ENCODE data around the gene QRFPR.
"Not testable (repeated sequence)": the region's sequence is repeated elsewhere in the genome, so short reads cannot be mapped to it uniquely, and the experiment has no call there.

The QRFPR gene

DNA sequence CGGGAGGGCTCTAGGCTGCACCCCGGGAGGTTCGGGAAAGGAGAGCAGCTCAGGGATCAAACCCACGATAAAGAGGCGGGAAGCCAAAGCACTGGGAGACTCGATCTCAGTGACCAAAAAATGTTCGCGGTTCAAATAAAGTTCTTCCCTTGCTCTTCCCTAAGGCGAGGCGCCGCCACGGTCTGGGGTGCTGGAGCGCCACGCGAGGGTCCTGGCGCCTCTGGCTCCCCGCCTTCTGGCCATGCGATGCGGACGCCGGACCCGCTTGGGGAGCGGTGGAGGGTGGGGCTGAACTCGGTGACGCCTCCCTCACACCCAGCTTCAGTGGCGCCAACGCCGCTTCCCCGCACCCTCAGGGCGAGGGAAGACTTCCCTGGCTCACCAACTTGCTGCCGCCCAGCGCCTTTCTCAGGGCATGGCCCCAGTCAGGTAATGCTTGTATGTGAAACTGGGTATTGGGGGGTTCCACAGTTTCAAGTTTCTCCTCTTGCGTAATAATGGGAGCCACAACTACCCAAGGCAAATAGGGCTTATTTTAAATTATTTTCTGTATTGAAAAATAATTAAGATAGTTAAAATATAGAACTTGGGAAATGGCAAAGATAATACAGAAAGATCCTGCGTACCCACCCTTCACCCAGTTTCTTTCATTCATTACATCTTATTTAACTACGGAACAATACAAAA is at the start of gene QRFPR:
Gene QRFPR (minus strand): TSS at position 243 of the 687 bp plus-strand sequence. CDS start 371 bp downstream, outside the sequence.
- H3K4me1 Mint-ChIP-seq (ENCODE audit: low read depth) = peaks cover 9% of the 10 kb centered on the region
- H3K27ac Mint-ChIP-seq = no peak within 1 kb of the TSS
- H3K27me3 Mint-ChIP-seq = peaks cover 49% of the 10 kb centered on the region
- no peaks in the 10 kb centered on the region for H3K36me3 Mint-ChIP-seq
- H3K4me3 Mint-ChIP-seq = peak within 1 kb of the TSS; percentile 66
- H3K9me3 Mint-ChIP-seq (ENCODE audit: low read depth) = no peaks in the 10 kb centered on the region

DNA sequence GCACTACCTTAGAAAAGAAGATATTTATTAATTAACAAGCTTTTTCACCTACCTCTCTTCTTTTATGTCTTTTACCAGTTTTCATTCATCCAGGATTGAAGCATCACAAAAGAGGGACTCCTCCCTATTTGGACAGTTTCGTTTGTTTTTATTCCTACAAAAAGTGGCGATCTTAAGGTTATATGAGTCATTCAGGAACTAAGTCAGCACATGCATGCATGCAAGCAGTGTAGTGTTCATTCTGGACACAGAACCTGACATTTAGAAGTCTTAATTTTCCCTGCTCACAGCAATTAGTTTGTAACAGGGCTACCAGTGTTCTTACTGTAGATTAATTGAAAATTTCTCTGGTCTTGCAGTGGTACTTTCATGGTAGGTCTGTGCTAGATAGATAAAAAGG is 47.9 kb upstream of the QRFPR start:
- no peak overlapping the region for H3K4me3 Mint-ChIP-seq
- H3K9me3 Mint-ChIP-seq (ENCODE audit: low read depth) = peaks cover 4% of the 10 kb centered on the region
- no peak overlapping the region for H3K27ac Mint-ChIP-seq
- peaks cover 18% of the 10 kb centered on the region for H3K27me3 Mint-ChIP-seq
- H3K36me3 Mint-ChIP-seq = no peaks in the 10 kb centered on the region
- no peaks in the 10 kb centered on the region for H3K4me1 Mint-ChIP-seq (ENCODE audit: low read depth)

DNA sequence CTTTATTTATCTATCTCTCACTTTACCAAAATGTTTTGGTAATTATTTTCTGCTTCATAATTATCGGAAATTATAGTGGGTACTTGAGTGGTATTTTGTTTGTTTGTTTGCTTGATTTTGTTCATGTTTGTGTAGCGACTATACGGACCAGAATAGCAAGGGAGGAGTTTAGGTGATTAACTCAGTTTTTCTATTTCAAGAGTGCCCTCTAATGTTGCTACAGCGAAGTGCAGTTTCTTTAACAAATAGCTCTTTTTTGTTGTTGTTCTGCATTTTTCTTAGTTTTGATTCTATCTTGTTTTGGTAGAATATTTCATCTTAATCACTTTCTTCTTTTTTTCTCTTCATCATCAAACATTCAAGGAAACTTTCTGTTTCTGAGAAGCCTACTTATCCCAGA is 40.8 kb upstream of the QRFPR start:
- no peaks in the 10 kb centered on the region for H3K9me3 Mint-ChIP-seq (ENCODE audit: low read depth)
- H3K36me3 Mint-ChIP-seq = no peaks in the 10 kb centered on the region
- no peak overlapping the region for H3K27ac Mint-ChIP-seq
- no peaks in the 10 kb centered on the region for H3K4me1 Mint-ChIP-seq (ENCODE audit: low read depth)
- H3K4me3 Mint-ChIP-seq = no peak overlapping the region
- H3K27me3 Mint-ChIP-seq = peaks cover 14% of the 10 kb centered on the region

DNA sequence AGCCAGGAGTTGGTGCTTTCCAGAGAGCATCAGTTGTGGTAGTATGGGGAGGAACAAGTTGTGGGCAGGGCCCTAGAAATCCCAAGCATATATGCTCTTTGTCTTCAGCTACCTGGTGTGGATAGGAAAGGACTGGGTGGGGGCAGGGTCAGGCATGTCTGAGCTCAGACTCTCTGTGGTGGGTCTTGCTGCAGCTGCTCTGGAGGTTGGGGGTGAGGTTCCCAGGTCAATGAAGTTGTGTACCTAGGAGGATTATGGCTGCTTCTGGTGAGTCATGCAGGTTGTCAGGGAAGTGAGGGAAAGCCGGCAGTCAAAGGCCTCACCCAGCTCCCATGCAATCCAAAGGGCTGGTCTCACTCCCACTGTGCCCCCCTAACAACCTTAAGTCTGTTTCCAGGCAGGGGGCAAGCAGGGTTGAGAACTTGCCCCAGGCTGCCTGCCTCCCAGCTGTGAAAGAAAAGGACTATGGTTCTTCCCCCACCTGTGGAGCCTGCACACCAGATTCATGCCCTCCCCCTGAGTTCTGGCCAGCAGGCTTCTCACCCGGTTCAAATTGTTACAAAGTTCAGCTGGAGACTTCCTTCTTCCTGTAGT is 30.4 kb upstream of the QRFPR start:
- no peaks in the 10 kb centered on the region for H3K36me3 Mint-ChIP-seq
- no peak overlapping the region for H3K27ac Mint-ChIP-seq
- H3K27me3 Mint-ChIP-seq = peaks cover 15% of the 10 kb centered on the region
- H3K4me1 Mint-ChIP-seq (ENCODE audit: low read depth) = no peaks in the 10 kb centered on the region
- no peaks in the 10 kb centered on the region for H3K9me3 Mint-ChIP-seq (ENCODE audit: low read depth)
- no peak overlapping the region for H3K4me3 Mint-ChIP-seq

DNA sequence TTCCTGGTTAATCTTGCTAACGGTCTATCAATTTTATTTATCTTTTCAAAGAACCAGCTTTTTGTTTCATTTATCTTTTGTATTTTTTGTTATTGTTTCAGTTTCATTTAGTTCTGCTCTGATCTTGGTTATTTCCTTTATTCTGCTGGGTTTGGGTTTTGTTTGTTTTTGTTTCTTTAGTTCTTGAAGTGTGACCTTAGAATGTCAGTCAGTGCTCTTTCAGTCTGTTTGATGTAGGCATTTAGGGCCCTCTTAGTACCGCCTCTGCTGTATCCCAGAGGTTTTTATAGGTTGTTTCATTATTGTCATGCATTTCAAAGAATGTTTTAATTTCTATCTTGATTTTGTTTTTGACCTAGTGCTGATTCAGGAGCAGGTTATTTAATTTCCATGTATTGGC is 27.7 kb upstream of the QRFPR start:
- H3K27ac Mint-ChIP-seq; H3K9me3 Mint-ChIP-seq (ENCODE audit: low read depth); H3K36me3 Mint-ChIP-seq; H3K4me1 Mint-ChIP-seq (ENCODE audit: low read depth); H3K27me3 Mint-ChIP-seq; H3K4me3 Mint-ChIP-seq: not testable (repeated sequence)

DNA sequence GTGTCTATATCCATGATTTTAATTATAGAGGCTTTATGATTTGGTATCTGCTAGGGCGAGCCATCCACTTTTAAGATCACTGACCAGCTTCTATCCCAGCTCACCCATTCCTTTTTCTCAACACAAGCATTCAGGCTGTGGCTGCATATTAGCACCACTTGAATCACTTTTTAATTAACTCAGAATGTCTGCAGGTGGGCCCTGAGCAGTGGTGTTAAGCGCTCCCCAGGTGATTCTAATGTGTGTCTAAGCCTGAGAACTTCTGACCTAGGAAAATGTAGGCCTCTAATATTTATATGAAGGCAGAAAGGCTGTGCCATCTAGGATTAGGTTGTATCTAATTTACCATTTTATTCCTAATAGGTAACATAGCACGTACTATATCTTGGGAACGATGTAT is 19.8 kb upstream of the QRFPR start:
- no peaks in the 10 kb centered on the region for H3K36me3 Mint-ChIP-seq

DNA sequence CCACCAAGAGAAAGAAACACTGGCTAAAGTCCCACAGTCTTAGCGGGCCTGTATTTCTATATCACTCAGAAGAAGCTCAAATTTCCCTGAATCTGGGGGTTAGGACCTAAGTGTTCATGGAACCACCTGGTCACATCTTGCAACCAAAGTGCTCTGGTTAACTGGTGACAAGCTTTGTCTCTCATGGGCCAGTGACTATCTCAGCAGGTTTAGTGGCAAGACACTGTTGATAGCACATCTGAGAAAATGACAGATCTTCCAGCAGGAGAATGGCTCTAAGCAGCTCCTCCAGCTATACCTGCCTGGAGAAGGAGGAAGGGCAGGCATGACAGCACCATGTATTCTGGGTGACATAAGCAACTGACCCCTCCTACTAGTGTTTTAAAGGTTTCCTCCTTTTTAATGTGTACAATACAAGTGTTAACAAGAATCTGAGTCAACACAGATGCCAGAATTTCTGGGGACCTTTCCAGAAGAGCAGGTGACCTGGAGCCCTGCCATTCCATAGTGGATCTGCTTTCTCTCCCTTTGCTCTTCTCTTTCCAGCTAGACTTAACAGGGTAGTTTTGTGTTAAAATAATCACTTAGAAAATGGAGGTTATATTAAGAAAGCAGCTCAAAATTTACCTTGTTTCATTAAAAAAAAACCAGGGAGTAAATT is 17.3 kb upstream of the QRFPR start:
- Mint-ChIP-seq H3K27me3 (no peaks in the 10 kb centered on the region), H3K4me1 (ENCODE audit: low read depth) (no peaks in the 10 kb centered on the region), H3K27ac (no peak overlapping the region), H3K4me3 (no peak overlapping the region), H3K9me3 (ENCODE audit: low read depth) (no peaks in the 10 kb centered on the region), H3K36me3 (no peaks in the 10 kb centered on the region)

More for the DNA sequence above, 19.8 kb upstream of the QRFPR start:
- Mint-ChIP-seq H3K4me1 (ENCODE audit: low read depth) (no peaks in the 10 kb centered on the region), H3K4me3 (no peak overlapping the region), H3K27ac (no peak overlapping the region), H3K9me3 (ENCODE audit: low read depth) (no peaks in the 10 kb centered on the region), H3K27me3 (no peaks in the 10 kb centered on the region)

DNA sequence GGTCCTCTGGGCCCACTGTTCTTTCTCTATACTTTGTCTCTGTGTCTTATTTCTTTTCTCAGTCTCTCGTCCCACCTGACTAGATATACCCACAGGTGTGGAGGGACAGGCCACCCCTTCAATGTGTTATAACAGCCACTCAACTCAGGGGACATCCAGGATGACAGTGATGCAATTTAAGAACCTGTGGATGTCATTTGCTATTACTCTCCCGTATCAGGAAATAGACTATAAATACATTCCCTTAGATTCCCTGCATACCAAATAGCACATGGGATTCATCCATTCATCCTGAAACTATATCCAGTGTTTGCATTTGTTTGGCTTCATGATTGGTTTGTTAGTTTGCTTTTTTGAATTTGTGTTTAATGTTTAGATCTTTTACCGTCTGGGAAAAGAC is 16.6 kb upstream of the QRFPR start:
- Mint-ChIP-seq H3K27me3 (no peaks in the 10 kb centered on the region), H3K9me3 (ENCODE audit: low read depth) (no peaks in the 10 kb centered on the region), H3K4me1 (ENCODE audit: low read depth) (no peaks in the 10 kb centered on the region), H3K4me3 (no peak overlapping the region), H3K27ac (no peak overlapping the region), H3K36me3 (no peaks in the 10 kb centered on the region)

DNA sequence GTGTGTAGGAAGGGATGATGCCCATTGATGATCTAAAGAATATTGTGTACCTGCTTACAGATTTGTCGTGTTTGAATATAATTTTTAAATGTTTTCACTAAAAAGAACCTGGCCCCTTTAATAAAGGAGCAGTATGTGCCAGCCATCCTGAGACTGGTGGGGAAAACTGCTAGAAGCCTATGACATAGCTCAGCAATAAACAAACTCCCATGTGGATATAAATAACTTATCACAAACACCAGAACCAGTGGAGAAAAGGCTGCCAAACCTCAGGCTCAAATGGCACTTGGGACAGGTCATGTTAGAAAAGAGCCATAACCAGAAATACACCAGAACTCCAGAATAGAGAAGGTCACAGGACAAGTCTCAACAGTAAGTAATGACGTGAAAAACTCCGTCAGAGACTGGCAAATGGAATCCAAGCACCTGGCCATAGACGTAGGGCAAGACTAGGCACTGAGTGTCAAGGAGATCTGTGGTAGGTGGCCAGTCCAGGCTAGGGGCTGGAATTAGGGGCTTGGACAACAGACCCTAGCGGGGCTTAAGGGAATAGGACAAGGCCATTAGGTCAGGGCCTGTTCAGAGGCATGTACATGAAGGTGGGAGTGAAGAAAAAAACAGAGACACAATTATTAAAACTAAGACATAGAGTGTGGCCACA is 11.7 kb upstream of the QRFPR start:
- H3K36me3 Mint-ChIP-seq = no peaks in the 10 kb centered on the region
- peaks cover 5% of the 10 kb centered on the region for H3K27me3 Mint-ChIP-seq
- H3K9me3 Mint-ChIP-seq (ENCODE audit: low read depth) = peaks cover 7% of the 10 kb centered on the region
- no peaks in the 10 kb centered on the region for H3K4me1 Mint-ChIP-seq (ENCODE audit: low read depth)
- H3K27ac Mint-ChIP-seq = no peak overlapping the region
- no peak overlapping the region for H3K4me3 Mint-ChIP-seq

DNA sequence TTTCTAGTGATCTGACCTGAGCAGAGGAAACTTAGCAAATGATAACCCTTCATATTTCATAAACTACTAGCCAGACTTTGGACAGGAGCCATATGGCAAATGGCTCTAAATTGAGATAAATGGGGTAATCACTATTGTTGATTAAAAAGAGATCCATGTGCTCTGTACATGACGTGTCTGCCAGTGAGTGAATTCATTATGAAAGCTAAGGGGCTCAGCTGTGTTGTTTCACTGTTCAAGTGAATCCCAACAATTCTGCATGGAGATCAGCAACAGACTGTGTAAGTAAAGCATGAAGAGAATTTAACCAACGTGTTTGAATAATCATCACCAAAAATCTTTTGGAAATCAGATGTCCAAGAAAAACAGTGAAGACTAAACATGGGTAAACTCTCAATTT is 9.5 kb upstream of the QRFPR start:
- H3K27me3 Mint-ChIP-seq = peaks cover 19% of the 10 kb centered on the region
- no peak overlapping the region for H3K4me3 Mint-ChIP-seq
- no peaks in the 10 kb centered on the region for H3K36me3 Mint-ChIP-seq
- H3K27ac Mint-ChIP-seq = no peak overlapping the region
- no peaks in the 10 kb centered on the region for H3K4me1 Mint-ChIP-seq (ENCODE audit: low read depth)
- peaks cover 7% of the 10 kb centered on the region for H3K9me3 Mint-ChIP-seq (ENCODE audit: low read depth)

DNA sequence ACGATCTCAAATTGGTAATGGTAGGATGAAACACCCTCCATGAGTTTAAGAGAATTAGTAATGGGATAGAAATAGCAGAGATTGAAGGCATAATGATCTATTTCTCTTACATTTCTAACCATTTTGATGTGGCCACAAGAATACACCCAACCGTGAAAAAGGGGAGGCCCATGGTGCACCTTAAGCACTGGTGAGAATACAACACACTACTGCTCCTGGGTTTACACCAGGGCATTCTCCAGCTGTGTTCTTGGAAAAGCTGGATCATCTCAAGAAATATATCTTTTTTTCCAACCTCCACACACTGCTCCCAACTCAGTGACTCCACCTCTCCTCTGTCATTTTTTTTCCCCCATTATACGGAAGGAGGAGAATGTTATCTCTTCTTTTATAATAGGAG is 1.5 kb downstream of the QRFPR start:
- Mint-ChIP-seq H3K36me3 (no peaks in the 10 kb centered on the region), H3K27ac (no peak overlapping the region), H3K9me3 (ENCODE audit: low read depth) (no peaks in the 10 kb centered on the region), H3K4me1 (ENCODE audit: low read depth) (peaks cover 9% of the 10 kb centered on the region), H3K27me3 (peaks cover 47% of the 10 kb centered on the region), H3K4me3 (no peak overlapping the region)

DNA sequence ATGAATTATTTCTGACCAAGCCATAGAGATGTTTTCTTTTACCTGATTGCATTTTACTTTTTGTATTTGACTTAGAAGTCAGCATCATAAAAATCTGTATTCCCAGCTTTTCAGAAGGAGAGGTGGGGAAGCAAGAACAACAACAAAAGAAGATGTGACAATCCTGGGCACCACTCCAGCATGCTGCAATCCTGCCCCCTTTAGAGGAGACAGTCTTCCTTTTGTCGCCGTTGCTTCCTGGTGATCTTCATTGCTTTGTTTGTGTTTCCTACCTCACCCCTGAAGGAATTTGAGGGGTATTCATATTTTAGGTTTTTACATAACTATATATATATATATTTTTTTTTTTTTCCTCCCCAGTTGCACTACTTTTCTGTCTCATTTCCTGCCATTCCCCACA is 3.7 kb downstream of the QRFPR start:
- Mint-ChIP-seq H3K4me3 (no peak overlapping the region), H3K4me1 (ENCODE audit: low read depth) (peaks cover 9% of the 10 kb centered on the region), H3K27ac (no peak overlapping the region), H3K36me3 (no peaks in the 10 kb centered on the region), H3K9me3 (ENCODE audit: low read depth) (no peaks in the 10 kb centered on the region), H3K27me3 (peaks cover 39% of the 10 kb centered on the region)

DNA sequence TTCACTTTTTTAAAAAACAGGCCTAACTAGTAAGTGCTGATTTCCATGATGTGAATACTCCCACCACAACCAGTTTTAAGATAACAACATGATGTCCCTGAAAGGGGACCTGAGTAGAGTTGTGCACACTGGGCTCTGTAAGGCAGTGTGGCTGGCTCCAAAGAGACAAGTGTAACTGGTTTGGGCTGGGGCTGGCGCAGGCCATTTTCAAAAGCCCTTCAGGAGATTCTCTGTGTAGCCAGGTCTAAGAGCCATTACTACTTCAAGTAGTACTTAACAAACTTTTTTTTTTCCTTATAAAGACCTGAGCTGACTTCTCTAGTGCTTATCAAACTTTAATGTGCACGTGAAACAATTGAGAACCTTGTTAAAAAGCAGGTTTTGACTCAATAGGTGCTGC is 4.3 kb downstream of the QRFPR start:
- no peak overlapping the region for H3K4me3 Mint-ChIP-seq
- H3K9me3 Mint-ChIP-seq (ENCODE audit: low read depth) = no peaks in the 10 kb centered on the region
- H3K4me1 Mint-ChIP-seq (ENCODE audit: low read depth) = peaks cover 9% of the 10 kb centered on the region
- no peaks in the 10 kb centered on the region for H3K36me3 Mint-ChIP-seq
- H3K27ac Mint-ChIP-seq = no peak overlapping the region
- peaks cover 38% of the 10 kb centered on the region for H3K27me3 Mint-ChIP-seq

DNA sequence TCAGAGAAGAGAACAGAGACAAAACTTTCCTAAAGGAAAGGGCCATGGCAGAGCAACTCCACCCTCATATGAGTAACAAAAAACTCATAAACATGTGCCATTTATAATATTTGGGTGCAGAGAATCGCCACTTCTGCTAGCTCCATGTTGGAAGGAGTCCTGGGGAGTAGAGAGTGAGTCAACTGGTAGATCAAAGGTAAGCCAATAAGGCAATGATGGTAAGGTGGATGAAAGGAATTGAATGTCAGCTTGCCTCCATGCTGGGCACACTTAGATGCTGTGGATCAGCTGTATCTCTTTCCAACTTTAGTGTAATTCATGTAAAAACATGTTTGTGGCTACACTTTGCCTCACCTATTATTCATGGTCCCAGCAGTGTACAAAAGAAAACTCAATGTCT is 4.7 kb downstream of the QRFPR start:
- Mint-ChIP-seq H3K4me3 (no peak overlapping the region), H3K4me1 (ENCODE audit: low read depth) (peaks cover 9% of the 10 kb centered on the region), H3K9me3 (ENCODE audit: low read depth) (no peaks in the 10 kb centered on the region), H3K27me3 (peaks cover 36% of the 10 kb centered on the region), H3K36me3 (no peaks in the 10 kb centered on the region), H3K27ac (no peak overlapping the region)

DNA sequence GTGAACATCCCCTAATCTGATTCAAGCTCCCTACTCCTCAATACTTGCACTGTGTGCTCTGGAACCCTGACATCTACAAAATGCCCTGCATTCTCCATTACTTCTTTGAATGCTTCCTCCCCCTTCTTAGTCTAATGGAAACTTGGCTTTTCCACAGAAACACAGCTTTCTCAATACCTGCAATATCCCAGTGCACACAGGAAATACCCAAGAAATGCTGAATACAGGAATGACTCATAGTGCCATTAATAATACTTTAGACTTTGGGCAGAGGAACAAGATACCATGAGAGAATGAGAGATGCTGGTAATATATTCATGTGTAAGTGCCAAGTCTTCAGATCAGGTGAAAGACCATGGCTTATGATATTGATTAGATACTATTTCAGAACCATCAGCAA is 5.6 kb downstream of the QRFPR start:
- H3K36me3 Mint-ChIP-seq = no peaks in the 10 kb centered on the region
- peaks cover 7% of the 10 kb centered on the region for H3K4me1 Mint-ChIP-seq (ENCODE audit: low read depth)
- H3K4me3 Mint-ChIP-seq = no peak overlapping the region
- no peaks in the 10 kb centered on the region for H3K9me3 Mint-ChIP-seq (ENCODE audit: low read depth)
- H3K27ac Mint-ChIP-seq = no peak overlapping the region
- peaks cover 35% of the 10 kb centered on the region for H3K27me3 Mint-ChIP-seq

Measured in activated naive CD8-positive, alpha-beta T cell (primary cell).